GM18505 (cell line): ENCODE results near the gene NEDD9.

ENCODE experiments used
- ATAC-seq: cut with Tn5 transposase; IDR thresholded peaks from one replicate; pipeline ENCODE4 v1.9.1; 2021; ENCODE audit not compliant: unreplicated experiment
- POLR2A ChIP-seq: IDR thresholded peaks from 4 replicates; pipeline ENCODE4 v1.6.1; 2011; ENCODE audit warnings: borderline replicate concordance; ENCODE audit not compliant: insufficient read depth, insufficient read length; ENCODE audit errors: extremely low read depth

Gene NEDD9

DNA sequence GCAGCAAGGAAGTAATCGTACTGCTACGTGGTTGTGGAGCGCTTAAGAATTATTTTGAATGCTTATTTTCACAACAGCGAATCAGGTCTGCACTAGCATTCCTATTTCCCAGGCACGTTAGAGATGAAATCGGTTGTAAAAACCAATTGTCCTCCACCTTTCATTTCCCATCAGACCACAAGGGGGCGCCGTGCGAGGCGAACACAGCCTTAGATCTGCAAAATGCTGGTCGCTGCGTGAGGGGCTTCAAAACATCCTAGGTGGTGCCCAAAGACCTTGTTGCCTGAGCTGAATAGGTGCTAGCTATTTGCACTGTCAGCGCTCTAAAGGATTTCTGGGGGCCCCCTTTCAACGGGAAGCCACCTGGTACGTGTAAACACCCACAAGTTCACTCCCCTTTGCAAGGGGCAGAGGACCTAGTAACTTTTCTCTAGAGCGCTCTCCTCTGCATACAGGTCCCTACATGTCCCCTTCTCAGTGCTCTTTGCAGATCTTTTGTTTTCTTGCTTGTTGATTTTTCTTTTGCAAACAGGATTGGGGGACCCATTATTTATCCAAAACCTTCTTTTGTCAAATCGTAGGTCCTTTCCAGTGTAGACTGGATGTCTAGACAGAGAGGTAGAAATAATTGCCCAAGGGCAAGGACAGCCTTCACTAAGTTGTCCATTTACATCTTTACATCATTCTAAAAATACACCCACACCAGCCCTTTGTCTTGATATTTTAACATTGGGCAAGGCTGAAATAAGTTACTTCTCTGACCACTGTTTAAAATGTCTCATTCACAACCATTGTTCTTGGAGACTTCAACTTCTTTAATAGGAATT, 59.8 kb downstream of the NEDD9 start:
- no peak for TF ChIP-seq POLR2A
- no peak for ATAC-seq

GRCh38 chr6:11171952-11172351, 60.5 kb downstream of the NEDD9 start:
- TF ChIP-seq POLR2A, result no peak
- no peak for ATAC-seq

- ATAC-seq, result no peak
- TF ChIP-seq POLR2A, result no peak
Observed at GRCh38 chr6:11168091-11168635, 64.3 kb downstream of the NEDD9 start.

GRCh38 chr6:11166948-11167347, 65.5 kb downstream of the NEDD9 start:
- no peak for TF ChIP-seq POLR2A
- ATAC-seq, result no peak

GRCh38 chr6:11164717-11165646, 67.5 kb downstream of the NEDD9 start:
- no peak for ATAC-seq
- TF ChIP-seq POLR2A, result no peak

- no peak for TF ChIP-seq POLR2A
- ATAC-seq, result no peak
Observed at GRCh38 chr6:11163932-11164331, 68.5 kb downstream of the NEDD9 start.

- no peak for ATAC-seq
- no peak for TF ChIP-seq POLR2A
Observed at GRCh38 chr6:11162262-11162661, 70.2 kb downstream of the NEDD9 start.

DNA sequence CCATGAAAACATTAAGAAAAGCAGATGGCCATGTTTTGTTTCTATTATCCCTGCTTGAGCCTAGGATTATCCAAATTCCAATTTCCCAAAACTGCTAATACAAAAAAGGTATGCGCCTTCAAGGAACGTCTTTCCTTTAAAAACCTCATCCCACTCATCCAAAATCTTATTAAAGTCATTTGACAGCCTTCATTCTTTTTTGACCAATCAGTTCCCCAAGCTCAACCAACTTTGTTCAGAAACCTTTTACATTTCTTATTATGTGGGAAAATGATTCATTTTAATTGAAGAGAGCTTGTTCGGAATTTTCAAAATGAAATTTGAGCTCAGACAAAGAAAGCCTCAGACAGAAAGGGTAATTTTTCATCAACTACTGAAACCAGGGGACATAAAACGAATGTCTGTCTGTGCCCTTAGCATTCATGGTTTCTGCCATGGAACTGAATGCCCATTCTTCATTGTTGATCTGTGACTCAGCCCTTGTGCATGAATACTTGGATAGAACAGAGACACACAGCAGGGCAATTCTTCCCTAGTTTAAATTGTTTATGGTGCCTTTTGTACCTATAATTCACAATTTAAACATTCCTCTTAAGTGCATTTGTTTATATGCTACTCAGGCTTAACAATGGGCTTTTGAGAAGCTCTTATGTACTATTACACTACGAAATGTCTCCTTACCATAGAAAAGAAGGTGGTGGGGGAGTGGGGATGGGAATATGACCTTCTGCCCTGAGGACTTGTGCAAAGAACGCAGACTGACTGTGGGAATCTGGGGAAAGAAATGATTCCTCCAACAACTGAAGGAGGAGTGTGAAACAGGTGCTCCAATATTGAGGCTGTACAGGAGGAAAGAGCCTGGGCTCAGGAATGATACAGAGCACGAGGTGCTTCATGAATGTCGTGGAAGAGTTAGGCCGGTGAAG, 71.2 kb downstream of the NEDD9 start:
- ATAC-seq, result no peak
- TF ChIP-seq POLR2A, result no peak

DNA sequence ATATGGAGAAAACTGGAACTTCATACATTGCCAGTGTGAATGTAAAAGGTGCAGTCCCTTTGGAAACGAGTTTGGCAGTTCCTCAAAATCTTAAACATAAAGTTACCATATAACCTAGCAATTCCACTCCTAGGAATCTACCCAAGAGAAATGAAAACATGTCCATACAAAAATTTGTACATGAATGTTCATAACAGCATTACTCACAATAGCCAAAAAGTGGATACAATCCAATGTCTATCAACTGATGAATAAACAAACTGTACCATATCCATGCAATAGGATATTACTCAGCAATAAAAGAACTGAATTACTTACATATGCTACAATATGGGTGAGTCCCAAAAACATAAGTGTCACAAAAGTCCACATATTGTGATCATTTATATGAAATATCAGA, 72.3 kb downstream of the NEDD9 start:
- no peak for ATAC-seq
- no peak for TF ChIP-seq POLR2A

- ATAC-seq, result no peak
- TF ChIP-seq POLR2A, result no peak
Observed at GRCh38 chr6:11155589-11155988, 76.9 kb downstream of the NEDD9 start.

DNA sequence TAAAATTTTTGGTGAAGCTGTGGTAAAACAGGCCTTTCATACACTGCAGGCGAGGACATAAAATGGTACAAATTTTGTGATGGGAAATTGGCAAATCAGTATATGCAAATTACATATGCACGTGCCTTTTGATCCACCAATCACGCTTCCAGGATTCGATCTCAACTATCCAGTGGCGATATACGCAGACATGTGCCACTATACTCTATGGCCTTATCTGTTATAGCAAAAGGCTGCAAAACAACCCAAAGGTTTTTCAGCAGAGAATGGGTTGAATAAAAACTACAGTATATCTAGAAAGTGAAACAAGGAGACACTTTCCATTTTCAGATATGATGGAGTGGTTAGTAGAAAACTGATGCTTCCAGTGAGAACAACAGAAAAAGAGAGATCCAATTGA, 79.0 kb downstream of the NEDD9 start:
- ATAC-seq, result no peak

GRCh38 chr6:11152581-11152980, 79.9 kb downstream of the NEDD9 start:
- TF ChIP-seq POLR2A, result no peak
- no peak for ATAC-seq

More for the DNA sequence above, 79.0 kb downstream of the NEDD9 start:
- no peak for TF ChIP-seq POLR2A

- ATAC-seq, result no peak
- no peak for TF ChIP-seq POLR2A
Observed at GRCh38 chr6:11151488-11151887, 81.0 kb downstream of the NEDD9 start.

- ATAC-seq, result no peak
- TF ChIP-seq POLR2A, result no peak
Observed at GRCh38 chr6:11149551-11149950, 82.9 kb downstream of the NEDD9 start.
